ENCODE results near the gene KRTAP10-7. TPM values are rescaled to one million over a fixed set of nuclear protein-coding genes. Genes with fewer than 3 reads are reported as not detected.

The KRTAP10-7 gene
- total and polyA plus RNA-seq, 2 donors (not counting 1 experiment from before 2014, with no cell fraction given) = not detected

DNA sequence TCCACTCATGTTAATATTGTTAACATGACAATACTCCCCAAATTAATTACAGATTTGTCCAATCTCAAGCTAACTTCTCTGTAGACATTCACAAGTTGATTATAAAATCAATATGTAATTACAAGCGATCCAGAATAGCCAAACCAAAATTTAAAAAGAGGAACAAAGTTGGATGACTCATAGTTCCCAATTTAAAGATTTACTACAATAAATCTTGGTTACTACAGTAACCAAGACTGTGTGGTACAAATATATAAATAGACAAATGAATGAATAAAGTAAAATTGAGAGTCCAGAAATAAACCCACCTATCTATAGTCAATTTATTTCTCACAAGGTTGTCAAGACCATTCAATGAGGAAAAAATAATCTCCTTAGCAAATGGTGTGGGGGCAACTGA, 34.0 kb upstream of the KRTAP10-7 start:
- no peak overlapping the region for H3K4me3 ChIP-seq (replicated peaks in 1 of 4; ENCODE audit: control extremely low read depth in 1 of 4, insufficient read depth in 1 of 4, low read depth in 3 of 4, low read length in 4 of 4)
- H3K4me1 ChIP-seq (ENCODE audit: control insufficient read depth, extremely low read depth, insufficient read depth, low read length) = no peaks in the 10 kb centered on the region
- no peak for TF ChIP-seq EZH2 (IDR thresholded peaks at IDR 0.05; ENCODE audit: low read length, missing control alignments)
- TF ChIP-seq, protein P1, sequence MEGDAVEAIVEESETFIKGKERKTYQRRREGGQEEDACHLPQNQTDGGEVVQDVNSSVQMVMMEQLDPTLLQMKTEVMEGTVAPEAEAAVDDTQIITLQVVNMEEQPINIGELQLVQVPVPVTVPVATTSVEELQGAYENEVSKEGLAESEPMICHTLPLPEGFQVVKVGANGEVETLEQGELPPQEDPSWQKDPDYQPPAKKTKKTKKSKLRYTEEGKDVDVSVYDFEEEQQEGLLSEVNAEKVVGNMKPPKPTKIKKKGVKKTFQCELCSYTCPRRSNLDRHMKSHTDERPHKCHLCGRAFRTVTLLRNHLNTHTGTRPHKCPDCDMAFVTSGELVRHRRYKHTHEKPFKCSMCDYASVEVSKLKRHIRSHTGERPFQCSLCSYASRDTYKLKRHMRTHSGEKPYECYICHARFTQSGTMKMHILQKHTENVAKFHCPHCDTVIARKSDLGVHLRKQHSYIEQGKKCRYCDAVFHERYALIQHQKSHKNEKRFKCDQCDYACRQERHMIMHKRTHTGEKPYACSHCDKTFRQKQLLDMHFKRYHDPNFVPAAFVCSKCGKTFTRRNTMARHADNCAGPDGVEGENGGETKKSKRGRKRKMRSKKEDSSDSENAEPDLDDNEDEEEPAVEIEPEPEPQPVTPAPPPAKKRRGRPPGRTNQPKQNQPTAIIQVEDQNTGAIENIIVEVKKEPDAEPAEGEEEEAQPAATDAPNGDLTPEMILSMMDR (conservative IDR thresholded peaks at IDR 0.05 in 1 of 2, IDR thresholded peaks at IDR 0.05 in 1 of 2; ENCODE audit: low read depth in 1 of 2, low read length in 2 of 2) = no peak
- H3K79me2 ChIP-seq (ENCODE audit: control insufficient read depth, insufficient read depth, low read length) = no peaks in the 10 kb centered on the region
- no peaks in the 10 kb centered on the region for H3K36me3 ChIP-seq (ENCODE audit: control insufficient read depth, insufficient read depth, low read length)
- H2AFZ ChIP-seq (ENCODE audit: low read length) = no peak overlapping the region
- no peaks in the 10 kb centered on the region for H3K9me3 ChIP-seq (ENCODE audit: control insufficient read depth, insufficient read depth, low read depth, low read length)
- DNase-seq (ENCODE audit: low read depth in 2 of 2) = no peak
- H3K27ac ChIP-seq (ENCODE audit: insufficient read depth, low read length) = no peak overlapping the region
- H3K9ac ChIP-seq (ENCODE audit: insufficient read depth, low read length) = no peak overlapping the region
- no peak overlapping the region for H3K4me2 ChIP-seq (ENCODE audit: extremely low read depth, insufficient read depth, low read length)
- H4K20me1 ChIP-seq (ENCODE audit: control insufficient read depth, extremely low read depth, insufficient read depth, low read length) = no peaks in the 10 kb centered on the region
- H3K27me3 ChIP-seq (ENCODE audit: control insufficient read depth, insufficient read depth, low read length) = no peaks in the 10 kb centered on the region

DNA sequence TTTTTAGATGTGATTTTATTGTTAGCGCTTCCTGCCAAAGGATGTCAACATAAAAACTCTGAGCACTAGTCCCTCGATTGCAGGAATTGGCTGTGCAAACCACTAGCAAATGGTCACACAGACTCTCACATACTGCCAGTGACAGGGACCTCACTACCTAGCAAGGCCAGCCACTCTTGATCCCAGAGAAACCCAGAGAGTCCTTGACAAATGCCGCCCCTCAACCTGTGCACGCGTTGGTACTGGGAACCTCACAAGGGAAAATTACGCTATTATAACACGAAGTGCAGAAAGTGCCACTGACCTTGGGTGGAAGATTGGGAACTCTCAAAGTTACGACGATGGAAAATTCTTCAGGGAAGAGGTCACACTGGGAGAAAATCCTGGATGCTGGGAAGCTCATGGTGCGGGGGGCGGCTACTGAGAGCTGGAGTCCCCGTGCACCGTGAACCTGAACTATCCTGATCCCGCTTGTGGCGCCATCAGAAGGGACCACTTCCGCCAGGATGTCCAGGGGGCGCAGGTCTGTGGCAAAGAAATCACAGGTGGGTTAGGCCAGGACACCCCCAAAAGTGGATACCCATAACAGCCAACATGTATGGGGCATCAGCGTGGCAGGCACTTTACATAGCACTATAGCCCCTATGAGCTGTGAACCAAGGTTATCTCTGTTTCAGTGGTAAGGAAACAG, 32.8 kb upstream of the KRTAP10-7 start:
- Histone ChIP-seq H4K20me1 (ENCODE audit: control insufficient read depth, extremely low read depth, insufficient read depth, low read length) (no peaks in the 10 kb centered on the region), H3K4me1 (ENCODE audit: control insufficient read depth, extremely low read depth, insufficient read depth, low read length) (no peaks in the 10 kb centered on the region), H3K9me3 (ENCODE audit: control insufficient read depth, insufficient read depth, low read depth, low read length) (no peaks in the 10 kb centered on the region), H3K27me3 (ENCODE audit: control insufficient read depth, insufficient read depth, low read length) (no peaks in the 10 kb centered on the region), H3K4me3 (replicated peaks in 1 of 4; ENCODE audit: control extremely low read depth in 1 of 4, insufficient read depth in 1 of 4, low read depth in 3 of 4, low read length in 4 of 4) (no peak overlapping the region), H3K79me2 (ENCODE audit: control insufficient read depth, insufficient read depth, low read length) (no peaks in the 10 kb centered on the region), H3K4me2 (ENCODE audit: extremely low read depth, insufficient read depth, low read length) (no peak overlapping the region), H2AFZ (ENCODE audit: low read length) (no peak overlapping the region), H3K9ac (ENCODE audit: insufficient read depth, low read length) (no peak overlapping the region), H3K27ac (ENCODE audit: insufficient read depth, low read length) (no peak overlapping the region), H3K36me3 (ENCODE audit: control insufficient read depth, insufficient read depth, low read length) (no peaks in the 10 kb centered on the region)
- no peak for DNase-seq (ENCODE audit: low read depth in 2 of 2)
- TF ChIP-seq EZH2 (IDR thresholded peaks at IDR 0.05; ENCODE audit: low read length, missing control alignments) = no peak
- TF ChIP-seq, protein P1 (conservative IDR thresholded peaks at IDR 0.05 in 1 of 2, IDR thresholded peaks at IDR 0.05 in 1 of 2; ENCODE audit: low read depth in 1 of 2, low read length in 2 of 2) = no peak

DNA sequence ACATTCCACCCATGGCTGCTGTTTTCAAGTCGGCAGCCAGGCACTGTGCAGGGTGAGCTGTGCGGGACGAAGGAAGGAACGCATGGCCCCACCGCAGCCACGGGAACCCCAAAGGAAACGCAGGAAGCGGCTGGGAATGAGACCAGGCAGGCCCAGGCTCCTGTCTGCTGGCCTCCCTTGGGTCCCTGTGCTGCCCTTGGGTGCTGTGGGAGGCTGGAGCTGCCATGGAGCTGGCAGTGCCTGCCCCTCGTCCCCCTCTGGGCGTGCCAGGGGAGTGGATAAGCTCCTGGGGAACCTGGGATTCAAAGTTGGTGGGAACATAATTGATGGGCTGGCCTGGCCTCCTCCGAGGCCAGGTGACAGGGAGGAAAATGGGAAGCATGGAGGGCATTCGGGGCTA, 32.1 kb upstream of the KRTAP10-7 start:
- H3K36me3 ChIP-seq (ENCODE audit: control insufficient read depth, insufficient read depth, low read length) = no peaks in the 10 kb centered on the region
- no peaks in the 10 kb centered on the region for H3K4me1 ChIP-seq (ENCODE audit: control insufficient read depth, extremely low read depth, insufficient read depth, low read length)
- no peaks in the 10 kb centered on the region for H3K27me3 ChIP-seq (ENCODE audit: control insufficient read depth, insufficient read depth, low read length)
- TF ChIP-seq, protein P1 (conservative IDR thresholded peaks at IDR 0.05 in 1 of 2, IDR thresholded peaks at IDR 0.05 in 1 of 2; ENCODE audit: low read depth in 1 of 2, low read length in 2 of 2) = no peak
- no peak for TF ChIP-seq EZH2 (IDR thresholded peaks at IDR 0.05; ENCODE audit: low read length, missing control alignments)
- no peak for DNase-seq (ENCODE audit: low read depth in 2 of 2)
- H3K4me3 ChIP-seq (replicated peaks in 1 of 4; ENCODE audit: control extremely low read depth in 1 of 4, insufficient read depth in 1 of 4, low read depth in 3 of 4, low read length in 4 of 4) = no peak overlapping the region
- no peak overlapping the region for H3K27ac ChIP-seq (ENCODE audit: insufficient read depth, low read length)
- no peaks in the 10 kb centered on the region for H4K20me1 ChIP-seq (ENCODE audit: control insufficient read depth, extremely low read depth, insufficient read depth, low read length)
- H3K4me2 ChIP-seq (ENCODE audit: extremely low read depth, insufficient read depth, low read length) = no peak overlapping the region
- H3K9ac ChIP-seq (ENCODE audit: insufficient read depth, low read length) = no peak overlapping the region
- H3K9me3 ChIP-seq (ENCODE audit: control insufficient read depth, insufficient read depth, low read depth, low read length) = no peaks in the 10 kb centered on the region
- H3K79me2 ChIP-seq (ENCODE audit: control insufficient read depth, insufficient read depth, low read length) = no peaks in the 10 kb centered on the region
- no peak overlapping the region for H2AFZ ChIP-seq (ENCODE audit: low read length)
